ENCODE data around the gene PLA2G2C.
"Not testable (repeated sequence)": the region's sequence is repeated elsewhere in the genome, so short reads cannot be mapped to it uniquely, and the experiment has no call there.

Gene PLA2G2C

DNA sequence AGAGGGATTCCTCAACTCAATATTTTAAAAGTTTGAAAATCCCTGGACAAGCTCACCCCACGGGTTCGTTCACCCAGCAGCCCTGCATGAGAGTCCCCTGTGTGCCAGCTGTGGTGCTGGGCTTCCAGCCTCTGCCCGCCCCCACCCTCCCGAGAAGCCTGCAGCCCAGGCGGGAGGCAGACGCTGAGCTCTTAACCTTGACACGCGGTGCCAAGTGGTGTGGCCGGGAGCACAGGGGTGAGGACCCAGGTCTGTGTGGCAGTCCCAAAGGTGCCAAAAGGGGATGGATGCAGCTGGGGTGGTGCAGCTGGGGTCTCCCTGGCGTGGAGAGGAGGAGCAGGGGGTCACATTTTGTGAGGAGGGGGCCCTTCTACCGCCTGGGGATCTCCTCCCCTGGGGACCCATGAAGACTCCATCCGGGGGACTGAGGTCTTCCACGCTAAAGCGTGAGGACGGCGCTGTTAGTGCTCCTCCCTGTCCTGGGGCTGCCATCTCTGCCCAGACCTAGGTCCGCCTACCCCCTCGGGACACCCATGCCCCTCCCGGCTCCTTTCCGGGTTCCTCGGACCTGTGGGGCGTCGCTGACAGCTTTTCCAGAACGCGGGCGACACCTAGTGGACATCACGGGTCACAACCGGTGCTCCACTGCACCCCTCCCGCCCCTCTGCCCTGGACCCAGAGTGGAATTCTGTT is 34.3 kb downstream of the PLA2G2C start:
- peak; percentile 47 to 77 (median 67) for DNase-seq

DNA sequence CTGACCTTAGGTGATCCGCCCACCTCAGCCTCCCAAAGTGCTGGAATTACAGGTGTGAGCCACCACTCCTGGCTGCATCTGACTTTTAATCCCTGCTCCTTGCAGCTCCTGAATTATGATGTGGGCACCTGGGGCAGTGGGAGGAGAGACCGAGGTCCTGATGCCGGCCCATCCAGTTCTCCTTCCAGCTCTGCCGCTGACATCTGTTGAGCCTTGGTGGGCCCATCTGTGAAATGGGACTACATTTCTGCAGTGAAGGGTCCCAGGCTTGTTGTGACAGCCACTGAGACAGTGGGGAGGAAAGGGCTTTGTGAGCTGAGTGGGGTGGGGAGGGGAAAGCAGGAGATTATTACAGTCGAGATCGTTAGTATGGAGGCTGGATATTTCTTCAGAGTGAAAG is 35.3 kb downstream of the PLA2G2C start:
- DNase-seq: no peak

DNA sequence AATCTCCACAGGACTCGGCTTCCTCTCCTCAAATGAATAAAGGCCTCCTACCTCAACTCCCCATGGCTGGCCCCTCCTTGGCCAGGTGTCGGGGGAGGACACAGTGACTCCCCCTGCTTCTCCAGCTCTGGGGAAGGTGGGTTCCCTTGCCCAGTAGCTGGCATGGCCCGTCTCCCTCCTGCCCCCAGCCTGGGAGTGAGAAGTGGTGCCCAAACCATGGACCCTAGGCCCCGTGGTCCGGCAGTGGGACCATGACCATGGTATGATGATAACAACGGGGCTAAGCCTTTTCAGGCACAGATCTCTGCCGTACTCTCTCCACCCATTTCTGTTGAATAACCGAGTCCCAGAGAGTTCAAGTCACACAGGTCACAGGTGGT is 36.0 kb downstream of the PLA2G2C start:
- no peak for DNase-seq

DNA sequence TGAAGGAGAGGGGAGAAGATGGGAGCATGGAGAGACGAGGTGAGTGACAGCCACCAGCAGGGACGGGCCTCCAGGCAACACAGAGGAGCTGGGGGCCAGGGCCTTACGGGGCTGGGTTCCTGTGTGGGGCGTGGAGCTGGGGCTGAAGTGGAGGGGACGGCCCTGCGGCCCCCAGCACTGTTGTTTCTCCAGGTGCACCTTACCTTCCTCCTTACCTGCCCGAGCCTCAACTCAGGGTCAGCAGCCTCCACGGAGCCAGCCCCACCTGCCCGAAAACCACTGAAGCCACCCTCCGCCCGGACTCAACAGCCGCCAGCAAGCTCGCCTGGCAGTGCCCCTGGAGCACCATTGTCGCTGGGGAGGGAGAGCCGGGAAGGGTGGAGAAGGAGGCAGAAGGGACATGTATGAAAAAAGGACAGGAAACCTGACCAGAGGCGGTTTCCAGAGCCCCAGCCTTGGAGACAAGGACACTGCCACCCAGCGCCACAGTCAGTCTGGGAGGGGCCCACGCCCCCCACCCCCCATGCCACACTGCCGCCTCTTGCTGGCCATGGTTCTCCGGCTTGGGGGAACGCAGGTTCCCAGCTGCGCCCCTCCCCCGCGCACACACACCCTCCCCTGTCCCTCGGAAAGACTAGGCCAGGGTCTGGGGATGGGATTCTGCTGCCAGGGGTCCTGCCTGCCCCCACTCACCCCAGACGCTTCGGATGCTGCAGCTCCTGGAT is 36.6 kb downstream of the PLA2G2C start:
- no peak for DNase-seq

DNA sequence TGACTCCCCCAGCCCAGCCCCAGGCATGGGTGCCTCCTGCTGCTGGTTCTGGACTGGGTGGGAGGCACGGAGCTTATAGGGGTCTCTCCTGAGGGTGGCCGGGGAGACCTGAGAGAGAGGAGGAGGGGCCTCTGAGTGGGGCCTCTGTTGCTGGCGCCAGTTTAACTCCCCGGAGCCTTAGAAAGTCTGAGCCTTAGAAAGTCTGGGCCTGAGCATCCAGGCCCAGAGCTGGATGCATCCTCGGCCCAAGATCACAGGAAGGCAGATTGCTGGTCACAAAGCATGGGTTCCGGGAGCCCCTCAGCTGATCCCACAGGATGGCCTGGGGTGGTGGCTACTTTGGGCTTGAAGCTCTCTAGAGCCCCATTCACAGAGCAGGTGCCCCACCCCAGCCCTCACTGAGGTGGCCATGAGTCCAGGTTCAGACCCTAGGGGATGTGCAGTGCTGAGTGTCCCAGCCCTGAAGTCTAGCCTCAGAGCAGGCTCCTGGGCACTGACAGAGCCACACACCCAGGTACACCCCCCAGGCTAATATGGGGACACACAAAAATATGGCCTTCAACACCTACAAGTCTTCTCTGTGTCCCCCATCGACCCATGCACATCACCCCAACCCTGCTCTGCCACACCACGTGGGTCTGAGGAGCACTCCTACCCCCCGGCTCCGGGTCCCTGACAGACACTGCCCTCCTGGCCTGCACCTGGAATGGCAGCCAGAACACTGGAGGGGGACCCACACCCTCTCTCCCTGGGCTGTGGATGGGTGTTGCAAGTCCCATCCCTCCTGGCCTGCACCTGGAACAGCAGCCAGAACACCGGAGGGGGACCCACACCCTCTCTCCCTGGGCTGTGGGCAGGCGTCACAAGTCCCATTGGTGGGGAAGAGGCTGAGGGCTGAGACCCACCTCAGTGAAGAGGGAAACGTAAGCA is 37.5 kb downstream of the PLA2G2C start:
- DNase-seq: no peak

DNA sequence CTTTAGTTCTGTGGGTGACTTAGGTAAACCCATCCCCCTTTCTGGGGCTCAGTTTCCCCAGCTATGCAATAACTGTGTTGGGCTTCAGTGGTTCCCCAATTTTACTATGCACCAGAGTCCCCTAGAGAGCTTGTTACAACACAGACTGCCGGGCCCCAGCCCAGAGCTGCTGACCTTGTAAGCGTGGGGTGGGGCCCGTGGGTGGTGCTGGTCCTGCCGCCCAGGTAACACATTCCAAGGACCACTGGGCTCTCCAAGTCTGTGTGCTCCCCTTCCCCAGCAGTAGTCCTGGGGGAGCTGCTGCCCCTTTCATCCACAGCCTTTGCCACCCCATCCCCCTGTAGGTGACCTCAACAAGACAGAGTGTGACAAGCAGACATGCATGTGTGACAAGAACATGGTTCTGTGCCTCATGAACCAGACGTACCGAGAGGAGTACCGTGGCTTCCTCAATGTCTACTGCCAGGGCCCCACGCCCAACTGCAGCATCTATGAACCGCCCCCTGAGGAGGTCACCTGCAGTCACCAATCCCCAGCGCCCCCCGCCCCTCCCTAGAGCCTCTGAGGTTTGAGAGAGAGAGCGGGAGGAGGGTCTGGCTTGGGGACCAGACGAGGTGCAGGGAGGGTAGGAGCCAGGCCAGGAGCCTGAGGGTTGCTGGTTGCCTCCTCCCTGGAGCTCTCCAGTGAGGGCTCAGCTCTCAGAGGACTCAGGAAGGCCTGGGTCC is 38.3 kb downstream of the PLA2G2C start:
- no peak for DNase-seq

DNA sequence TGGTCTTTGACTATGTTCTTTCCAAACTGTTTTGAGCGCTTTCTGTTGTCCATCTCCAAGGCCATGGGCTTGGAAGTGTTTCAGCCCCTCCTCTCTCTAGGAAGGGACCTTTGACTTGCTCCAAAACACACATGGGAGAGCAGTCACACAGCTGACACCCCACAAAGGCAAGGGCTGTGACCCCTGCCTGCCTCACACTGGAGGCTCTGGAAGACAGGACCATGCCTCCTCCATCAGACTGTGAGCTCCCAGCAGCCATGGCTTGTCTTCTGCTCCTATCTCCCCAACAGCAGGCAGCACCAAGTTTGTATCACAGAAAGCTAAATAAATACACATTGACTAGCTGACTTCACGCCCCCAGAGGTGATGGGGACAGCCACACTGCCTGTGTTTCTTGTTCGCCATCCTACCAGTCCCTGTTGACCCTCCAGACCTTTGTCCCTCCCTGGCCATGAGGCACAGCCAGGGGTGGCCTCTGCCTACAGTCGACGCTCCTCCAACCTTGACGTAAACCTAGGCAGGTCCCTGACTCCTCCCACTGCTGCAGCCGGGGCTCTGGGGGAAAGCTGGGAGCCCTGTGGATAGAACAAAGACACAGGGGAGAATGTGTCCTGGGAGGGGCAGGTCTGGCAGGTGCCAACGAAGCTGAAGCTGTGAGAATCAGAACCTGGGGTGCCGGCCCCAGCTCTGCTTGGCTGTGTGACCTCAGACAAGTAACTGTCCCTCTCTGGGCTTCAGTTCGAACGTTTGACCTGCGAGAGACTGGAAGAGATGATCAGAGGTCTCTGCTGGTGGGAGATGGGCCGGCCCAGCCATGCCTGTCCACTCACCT is 42.4 kb downstream of the PLA2G2C start:
- DNase-seq: no peak

DNA sequence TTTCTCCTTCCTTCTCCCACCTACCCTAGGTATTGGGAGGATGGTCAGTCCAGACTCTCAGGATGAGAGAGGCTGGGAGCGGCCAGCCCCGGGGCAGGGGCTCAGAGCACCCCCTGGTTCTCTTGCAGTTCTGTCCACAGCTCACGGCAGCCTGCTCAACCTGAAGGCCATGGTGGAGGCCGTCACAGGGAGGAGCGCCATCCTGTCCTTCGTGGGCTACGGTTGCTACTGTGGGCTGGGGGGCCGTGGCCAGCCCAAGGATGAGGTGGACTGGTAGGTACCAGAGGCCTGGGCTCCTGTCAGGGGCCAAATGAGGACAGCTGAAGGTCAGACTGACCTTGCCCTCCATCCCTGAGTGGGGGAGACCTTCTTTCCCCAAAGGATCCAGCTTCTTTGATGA is 43.0 kb downstream of the PLA2G2C start:
- DNase-seq: no peak

DNA sequence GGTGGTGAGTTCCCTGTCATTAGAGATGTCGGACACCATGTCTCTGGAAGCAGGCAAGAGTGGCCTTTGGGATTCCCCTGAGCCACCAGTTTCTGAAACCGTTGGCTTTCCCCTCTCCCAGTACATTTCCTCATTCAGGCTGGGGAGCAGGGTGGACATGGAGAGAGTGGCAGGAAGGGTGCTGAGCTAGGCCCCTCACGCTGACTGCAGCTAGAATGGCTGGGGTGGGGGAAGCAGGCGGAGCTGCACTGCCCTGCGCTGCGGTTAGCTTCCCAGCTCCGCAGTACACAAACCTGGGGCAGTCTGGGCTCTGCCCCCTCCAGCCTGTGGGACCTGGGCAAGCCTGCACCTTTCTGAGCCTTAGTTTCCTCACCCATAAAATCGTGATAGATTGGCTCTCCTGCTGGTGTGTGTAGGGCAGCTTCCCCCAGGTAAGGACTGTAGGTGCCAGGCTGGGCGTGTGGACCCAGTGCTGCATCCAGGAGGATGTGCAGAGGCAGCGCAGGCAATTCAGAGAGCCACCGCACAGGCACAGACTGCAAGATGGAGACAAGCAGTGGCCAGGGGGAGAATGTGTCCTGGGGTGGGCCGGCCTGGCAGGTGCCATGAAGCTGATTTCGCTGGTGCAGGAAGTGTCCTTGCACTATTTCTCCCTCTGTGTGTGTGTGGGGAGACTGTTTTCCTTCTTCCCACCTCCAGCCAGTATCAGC is 44.2 kb downstream of the PLA2G2C start:
- no peak for DNase-seq

DNA sequence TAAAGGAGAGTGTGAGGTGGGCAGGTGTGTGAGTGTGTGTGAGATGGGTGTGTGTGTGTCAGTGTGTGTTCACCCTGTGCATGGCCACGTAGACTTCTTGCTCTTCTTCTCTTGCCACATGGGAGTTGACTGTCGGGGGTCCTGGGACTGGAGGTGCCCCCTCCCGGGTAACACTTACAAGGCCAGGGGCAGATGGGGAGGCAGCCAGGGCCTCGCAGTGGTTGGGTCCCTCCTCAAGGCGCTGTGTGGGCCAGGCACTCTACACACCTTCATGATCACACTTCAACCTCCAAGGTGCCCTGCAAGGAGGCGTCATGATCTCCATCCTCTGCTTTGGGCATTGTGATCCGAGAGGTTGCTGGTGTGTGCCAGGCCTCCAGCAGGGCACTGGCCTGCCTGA is 44.9 kb downstream of the PLA2G2C start:
- DNase-seq: no peak

DNA sequence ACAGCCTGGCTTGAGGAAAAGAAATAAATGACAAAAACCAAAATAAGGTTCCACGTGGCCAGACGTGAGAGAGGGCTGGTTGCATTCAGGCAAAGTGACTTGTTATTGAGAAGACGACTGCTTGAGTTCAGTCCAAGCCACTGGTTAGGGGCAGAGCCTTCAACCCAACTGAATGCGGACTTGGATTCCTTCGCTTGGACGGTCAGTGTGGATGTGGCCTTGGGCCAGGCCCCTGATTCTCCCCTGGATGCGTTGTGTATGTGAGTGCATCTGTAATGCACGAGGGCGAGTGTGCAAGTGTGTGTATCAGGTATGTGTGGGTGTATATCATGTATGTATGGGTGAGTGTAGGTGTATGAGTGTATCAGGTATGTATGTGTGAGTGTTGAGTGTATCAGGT is 45.3 kb downstream of the PLA2G2C start:
- DNase-seq: no peak

DNA sequence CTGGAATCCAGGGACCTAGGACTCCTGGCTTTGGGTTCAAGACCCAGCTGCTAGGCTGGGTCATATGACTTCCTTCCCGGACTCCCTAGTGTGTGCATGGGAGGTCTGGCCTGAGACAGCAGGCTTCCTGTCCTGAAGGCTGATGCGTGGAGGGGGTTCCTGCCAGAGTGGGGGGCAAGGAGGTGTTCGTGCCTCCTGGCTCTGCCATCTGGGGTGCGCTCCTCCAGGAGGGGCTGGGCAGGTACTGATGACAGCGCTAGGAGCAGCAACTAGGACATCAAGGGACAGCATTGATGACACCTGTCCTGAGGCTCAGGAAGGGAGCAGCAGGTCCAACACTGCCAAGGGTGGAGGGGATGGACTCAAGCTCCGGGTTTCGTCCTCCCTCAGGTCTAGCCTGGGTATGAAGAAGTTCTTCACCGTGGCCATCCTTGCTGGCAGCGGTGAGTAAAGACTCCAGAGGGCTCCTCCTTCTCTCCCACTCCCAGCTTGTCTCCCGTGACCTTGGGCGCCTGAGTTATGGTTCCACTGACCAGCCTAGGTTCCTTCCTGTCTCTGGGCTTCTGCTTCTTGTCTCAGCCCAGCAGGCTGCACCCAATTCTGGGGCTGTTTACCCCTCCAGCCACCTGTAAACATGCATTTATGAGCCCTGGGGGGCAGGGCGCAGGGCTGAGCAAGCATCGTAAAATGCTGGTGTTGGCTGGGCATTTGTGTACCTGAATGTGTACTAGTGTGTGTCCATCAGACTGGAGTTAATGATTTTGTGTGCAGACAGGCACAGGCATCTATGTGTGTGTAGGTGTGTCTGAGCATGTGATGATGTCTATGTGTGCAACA is 46.3 kb downstream of the PLA2G2C start:
- DNase-seq: no peak

DNA sequence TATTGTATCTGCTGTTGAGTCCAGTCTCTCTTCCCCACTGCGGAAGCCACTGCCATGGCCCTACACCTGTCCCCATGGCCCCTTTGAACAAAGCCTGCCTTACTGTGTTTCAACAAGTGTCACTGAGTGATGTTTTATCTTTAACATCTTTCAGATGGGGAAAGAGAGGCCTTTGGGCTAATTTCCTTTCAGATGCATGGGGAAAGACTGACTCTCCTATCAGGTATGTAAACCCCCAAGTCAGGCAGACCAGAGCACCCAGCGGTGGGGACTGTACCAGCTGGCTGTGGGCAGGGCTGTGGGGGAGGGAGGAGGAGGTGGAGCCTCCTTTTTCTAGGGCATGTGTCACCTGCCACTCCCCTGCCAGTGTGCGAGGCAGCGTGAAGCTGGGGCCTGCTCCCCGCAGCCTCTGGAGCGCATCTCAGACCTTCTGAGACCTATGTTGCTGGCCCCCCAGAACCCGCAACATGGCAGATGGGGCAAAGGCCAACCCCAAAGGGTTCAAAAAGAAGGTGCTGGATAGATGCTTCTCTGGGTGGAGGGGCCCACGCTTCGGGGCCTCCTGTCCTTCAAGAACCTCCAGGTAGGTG is 47.3 kb downstream of the PLA2G2C start, which contains the start of gene PLA2G2F:
TSS of gene PLA2G2F (plus strand) at position 363 of the 590 bp plus-strand sequence. CDS start at position 468, 105 bp downstream.
- no peak for DNase-seq

DNA sequence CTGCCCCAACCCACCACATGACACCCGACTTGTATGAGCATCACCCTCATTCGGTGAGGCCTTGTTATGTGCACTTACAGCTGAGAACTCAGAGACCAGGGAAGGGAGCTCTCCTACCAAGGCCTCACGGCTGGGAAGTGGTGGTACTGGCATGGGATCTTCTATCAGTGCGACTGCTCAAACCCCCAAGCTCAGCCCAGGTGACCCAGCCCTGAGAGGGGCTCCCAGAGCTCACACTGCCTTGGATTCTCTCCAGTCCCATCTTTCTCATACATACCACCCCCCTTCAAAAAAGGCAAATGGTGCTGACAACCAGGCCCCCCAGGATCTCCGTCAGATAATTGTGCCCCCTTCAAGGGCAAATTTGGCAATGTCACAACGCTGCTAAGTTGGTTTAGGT is 48.0 kb downstream of the PLA2G2C start:
- DNase-seq: no peak

DNA sequence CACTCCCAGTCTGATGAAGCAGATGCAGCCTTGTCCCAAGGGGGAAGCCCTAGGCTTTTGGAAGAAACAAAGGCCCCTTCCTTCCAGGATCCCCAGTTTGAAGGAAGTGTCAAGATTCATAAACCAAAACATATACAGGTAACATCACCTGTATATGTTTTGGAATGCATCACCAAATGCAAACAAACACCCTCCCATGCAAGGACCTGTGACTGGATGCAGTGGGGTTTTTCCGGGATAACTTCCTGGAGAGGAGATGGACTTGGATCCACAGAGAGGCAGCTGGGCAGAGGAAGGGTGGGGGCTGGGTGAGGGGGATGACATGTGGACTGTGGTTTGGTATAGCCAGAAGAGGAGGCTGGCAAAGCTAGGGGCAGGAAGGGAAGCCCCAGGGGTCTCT is 48.7 kb downstream of the PLA2G2C start:
- no peak for DNase-seq

DNA sequence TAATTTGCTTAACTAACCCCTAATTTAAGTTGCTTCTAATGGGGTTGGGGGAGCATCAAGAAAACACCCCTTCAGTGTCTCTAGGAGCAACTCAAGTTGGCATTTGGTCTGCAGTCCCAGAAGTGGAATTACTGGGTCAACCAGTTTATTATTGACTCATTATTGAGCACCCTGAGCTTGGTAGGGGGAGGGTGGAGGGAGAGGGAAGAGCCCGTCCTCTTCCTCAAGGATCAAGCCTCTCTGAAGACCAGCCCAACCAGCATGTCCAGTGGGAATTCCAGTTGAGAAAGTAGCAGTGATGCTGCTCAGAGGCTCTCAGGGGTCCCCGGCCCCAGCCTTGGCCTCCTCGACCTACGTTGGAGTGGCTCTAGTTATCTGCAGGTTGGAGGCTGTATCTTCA is 49.3 kb downstream of the PLA2G2C start:
- DNase-seq: peak in 1 of 3 experiments; percentile 14

DNA sequence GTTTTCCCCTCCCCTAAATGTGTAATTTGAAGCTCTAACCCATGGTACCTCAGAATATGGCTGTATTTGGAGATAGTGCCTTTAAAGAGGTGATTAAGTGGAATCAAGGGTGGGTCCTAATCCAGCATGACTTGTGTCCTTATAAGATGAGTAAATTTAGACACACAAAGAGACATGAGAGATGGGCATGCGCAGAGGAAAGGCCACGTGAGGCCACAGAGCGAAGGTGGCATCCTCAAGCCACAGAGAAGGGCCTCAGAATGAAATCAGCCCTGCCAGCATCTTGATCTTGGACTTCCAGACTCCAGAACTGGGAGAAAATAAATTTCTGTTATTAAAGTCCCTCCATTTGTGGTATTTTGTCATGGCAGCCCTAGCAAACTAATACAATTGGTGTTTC is 50.1 kb downstream of the PLA2G2C start:
- no peak for DNase-seq

DNA sequence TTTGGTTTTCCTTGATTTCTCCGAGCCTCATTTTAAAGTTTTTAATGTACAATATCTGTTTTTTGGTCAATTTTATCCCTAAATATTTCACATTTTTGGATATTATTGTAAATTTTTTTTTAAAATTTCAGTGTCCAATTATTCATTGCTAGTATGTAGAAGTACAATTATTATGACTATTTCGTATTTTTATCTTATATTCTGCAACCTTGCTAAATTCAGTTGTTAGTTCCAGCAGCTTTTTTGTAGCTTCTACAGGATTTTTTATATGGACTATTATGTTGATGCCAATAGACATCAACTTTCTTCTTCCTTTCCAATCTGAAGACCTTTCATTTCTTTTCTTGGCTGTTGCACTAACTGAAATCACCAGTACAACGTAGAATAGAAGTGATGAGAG is 51.3 kb downstream of the PLA2G2C start:
- DNase-seq: no peak

DNA sequence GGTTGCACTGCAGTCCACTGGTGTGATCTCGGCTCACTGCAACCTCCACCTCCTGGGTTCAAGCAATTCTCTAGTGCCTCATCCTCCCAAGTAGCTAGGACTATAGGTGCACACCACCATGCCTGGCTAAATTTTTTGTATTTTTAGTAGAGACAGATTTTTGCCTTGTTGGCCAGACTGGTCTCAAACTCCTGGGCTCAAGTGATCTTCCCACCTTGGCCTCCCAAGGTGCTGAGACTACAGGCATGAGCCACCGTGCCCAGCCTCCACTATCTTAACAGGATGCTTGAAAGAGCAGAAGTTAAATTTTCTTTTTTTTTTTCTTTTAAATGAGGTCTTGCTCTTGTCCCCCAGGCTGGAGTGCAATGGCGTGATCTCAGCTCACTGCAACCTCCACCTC is 55.8 kb downstream of the PLA2G2C start:
- DNase-seq: not testable (repeated sequence)

Measured in NCI-H1417 (cell line).